Liver (tissue), 9 donors: ENCODE results near the gene CLUH. TPM values are rescaled to one million over a fixed set of nuclear protein-coding genes. Genes with fewer than 3 reads are reported as not detected.
"Not testable (repeated sequence)": the region's sequence is repeated elsewhere in the genome, so short reads cannot be mapped to it uniquely, and the experiment has no call there.

Source experiments
- DNase-seq: peaks from one replicate; pipeline ENCODE4 v3.0.0-alpha.2; 2017; ENCODE audit warnings: low spot score
- H3K27ac ChIP-seq, 2 donors: one replicate each; pipeline ENCODE4 v1.7.0; 2013; ENCODE audit warnings: inconsistent platforms in 2 of 2, low read length in 2 of 2, control low read depth in 1 of 2, low read depth in 1 of 2, mild to moderate bottlenecking in 1 of 2
- H3K27me3 ChIP-seq, 4 donors: one replicate each; pipeline versions ENCODE4 v1.6.1 to v1.7.0; 2013; ENCODE audit warnings: low read length in 3 of 4, inconsistent platforms in 1 of 4, mild to moderate bottlenecking in 1 of 4, moderate library complexity in 1 of 4; ENCODE audit not compliant: control insufficient read depth in 4 of 4, insufficient read depth in 4 of 4
- H3K36me3 ChIP-seq, 4 donors: one replicate each; pipeline versions ENCODE4 v1.6.1 to v1.7.0; 2013; ENCODE audit warnings: low read length in 3 of 4, mild to moderate bottlenecking in 3 of 4, low read depth in 1 of 4, moderate library complexity in 1 of 4; ENCODE audit not compliant: control insufficient read depth in 4 of 4, insufficient read depth in 3 of 4
- H3K4me1 ChIP-seq, 4 donors: one replicate each; pipeline versions ENCODE4 v1.6.1 to v1.7.0; 2013; ENCODE audit warnings: low read length in 3 of 4, mild to moderate bottlenecking in 3 of 4, moderate library complexity in 1 of 4; ENCODE audit not compliant: control insufficient read depth in 4 of 4, insufficient read depth in 4 of 4
- H3K4me3 ChIP-seq, 3 donors: one replicate each; pipeline versions ENCODE4 v1.6.1 to v1.7.0; 2013; ENCODE audit warnings: low read length in 3 of 3, control low read depth in 1 of 3, low read depth in 1 of 3, mild to moderate bottlenecking in 1 of 3
- H3K9ac ChIP-seq, 2 donors: one replicate each; pipeline ENCODE4 v1.7.0; 2013; ENCODE audit warnings: low read length in 2 of 2, mild to moderate bottlenecking in 2 of 2, moderate library complexity in 2 of 2, control low read depth in 1 of 2, low read depth in 1 of 2
- H3K9me3 ChIP-seq, 4 donors: one replicate each; pipeline versions ENCODE4 v1.6.1 to v1.7.0; 2013; ENCODE audit warnings: low read length in 3 of 4; ENCODE audit not compliant: control insufficient read depth in 4 of 4
- ATF3 ChIP-seq: IDR thresholded peaks from 2 replicates; pipeline ENCODE4 v1.6.1; 2016; ENCODE audit warnings: antibody characterized with exemption
- CTCF ChIP-seq: fragments of 150-350 bp; IDR thresholded peaks from 2 replicates; pipeline ENCODE4 v1.5.1; 2017; ENCODE audit warnings: improper control_type of control experiment, low read depth, low read length; ENCODE audit not compliant: missing input control
- EGR1 ChIP-seq, 2 donors: IDR thresholded peaks; 2 replicates each; pipeline ENCODE4 v1.6.1; 2016 to 2018; ENCODE audit warnings: antibody characterized with exemption in 2 of 2, low read depth in 2 of 2
- HNF4A ChIP-seq, 2 donors: conservative IDR thresholded peaks; 2 replicates each; pipeline ENCODE4 v1.6.1; 2016; ENCODE audit warnings: antibody characterized with exemption in 2 of 2, mild to moderate bottlenecking in 2 of 2
- HNF4G ChIP-seq: IDR thresholded peaks from 2 replicates; pipeline ENCODE4 v1.6.1; 2016; ENCODE audit warnings: antibody characterized with exemption
- MAX ChIP-seq: IDR thresholded peaks from 2 replicates; pipeline ENCODE4 v1.6.1; 2016; ENCODE audit warnings: antibody characterized with exemption
- REST ChIP-seq: IDR thresholded peaks from 2 replicates; pipeline ENCODE4 v1.6.1; 2016; ENCODE audit warnings: antibody characterized with exemption, mild to moderate bottlenecking
- SP1 ChIP-seq: IDR thresholded peaks from 2 replicates; pipeline ENCODE4 v1.6.1; 2018; ENCODE audit warnings: antibody characterized with exemption, mild to moderate bottlenecking
- TAF1 ChIP-seq: conservative IDR thresholded peaks from 2 replicates; pipeline ENCODE4 v1.6.1; 2016; ENCODE audit warnings: antibody characterized with exemption, mild to moderate bottlenecking
- WGBS: extraction: QIAGEN DNeasy Blood & Tissue Kit; methylation state at CpG from one replicate; pipeline ENCODE4 v1.1.7; 2013; 5-methylcytosine and 5-hydroxymethylcytosine counted together
- polyA plus RNA-seq, 2 donors: library from polyadenylated mRNA; stranded (reverse) in 1 of 2; unstranded in 1 of 2; fragments of 200-250 nt in 1 of 2; fragments of >200 nt in 1 of 2; fragmentation: Nextera tagmentation in 1 of 2; extraction: Ambion mirVana in 1 of 2; gene quantifications; one replicate each; pipeline versions ENCODE4 v1.2.1 to v1.2.3, GENCODE V29; 2013 to 2015
- total RNA-seq, 2 donors: library from RNA; depleted of rRNA; stranded (reverse); fragments of >200 nt; gene quantifications; one replicate each; pipeline ENCODE4 v1.2.3, GENCODE V29; 2014
- donor health status: healthy.
- donor health status: healthy.
- donor health status: healthy.
- donor health status: healthy.
- donor health status: healthy.

The CLUH gene
- total and polyA plus RNA-seq, 4 donors: 40.2 to 224 (median 102) TPM

- H3K27ac ChIP-seq: no peak overlapping the region
- peaks cover 27 to 77% (median 49%) of the 10 kb centered on the region in 4 donors for H3K36me3 ChIP-seq
- H3K9ac ChIP-seq: no peak overlapping the region
- no peaks in the 10 kb centered on the region for H3K27me3 ChIP-seq
- no peak overlapping the region for H3K4me3 ChIP-seq
- H3K9me3 ChIP-seq: no peaks in the 10 kb centered on the region
- no peak for TF ChIP-seq EGR1 (IDR thresholded peaks at IDR 0.05; ENCODE audit: low read depth in 2 of 2)
- no peak for TF ChIP-seq CTCF
- no peak for TF ChIP-seq MAX
- TF ChIP-seq TAF1: no peak
- no peak for TF ChIP-seq REST
- TF ChIP-seq HNF4A (conservative IDR thresholded peaks at IDR 0.05): no peak
- TF ChIP-seq SP1: no peak
- no peak for TF ChIP-seq ATF3
- no peak for DNase-seq
- H3K4me1 ChIP-seq: peaks cover 6 to 22% (median 19%) of the 10 kb centered on the region in 4 donors
- 92% methylated on average over 27 of the region's 27 CpGs for WGBS
Observed at GRCh38 chr17:2700491-2701141, 10.9 kb downstream of the CLUH start.

- peaks cover 31 to 83% (median 53%) of the 10 kb centered on the region in 4 donors for H3K36me3 ChIP-seq
- DNase-seq: no peak
- TF ChIP-seq HNF4G: no peak
- H3K27me3 ChIP-seq: no peaks in the 10 kb centered on the region
- H3K9ac ChIP-seq: no peak overlapping the region
- no peaks in the 10 kb centered on the region for H3K9me3 ChIP-seq
- H3K27ac ChIP-seq: no peak overlapping the region
- H3K4me1 ChIP-seq: peaks cover 6 to 17% (median 14%) of the 10 kb centered on the region in 4 donors
- WGBS: 95% methylated on average over 20 of the region's 20 CpGs
- no peak overlapping the region for H3K4me3 ChIP-seq
Observed at GRCh38 chr17:2700030-2700490, 11.5 kb downstream of the CLUH start.

GRCh38 chr17:2699216-2699805 lies 12.3 kb downstream of the CLUH start:
- not testable (repeated sequence) for H3K9me3 ChIP-seq, DNase-seq, H3K27me3 ChIP-seq, H3K9ac ChIP-seq, H3K4me3 ChIP-seq, H3K27ac ChIP-seq, H3K4me1 ChIP-seq
- WGBS: 93% methylated on average over 18 of the region's 18 CpGs
- H3K36me3 ChIP-seq: peaks cover 36 to 88% (median 55%) of the 10 kb centered on the region in 4 donors
